Measurements from ENCODE around the gene TREML4. TPM values are rescaled to one million over a fixed set of nuclear protein-coding genes. Genes with fewer than 3 reads are reported as not detected.

TREML4 gene
- total and polyA plus RNA-seq, 2 of the 8 experiments (the other 6 are each of a cell fraction or from before 2014, with no cell fraction given): not detected

- TF ChIP-seq POLR2AphosphoS5 (IDR thresholded peaks at IDR 0.05; ENCODE audit: low read depth, low read length): no peak
- TF ChIP-seq ATF2 (IDR thresholded peaks at IDR 0.05; ENCODE audit: low read length): no peak
- TF ChIP-seq TCF12 (IDR thresholded peaks at IDR 0.05; ENCODE audit: low read depth, low read length): no peak
- no peak for TF ChIP-seq CREB1 (IDR thresholded peaks at IDR 0.05)
- no peak for TF ChIP-seq ATF3 (IDR thresholded peaks at IDR 0.05; ENCODE audit: insufficient read depth, low read depth, low read length)
- TF ChIP-seq BACH1 (IDR thresholded peaks at IDR 0.05; ENCODE audit: low read length): 0 out of 2 replicates have a peak, but pooled peaks have one; percentile 27
- TF ChIP-seq SUZ12 (IDR thresholded peaks at IDR 0.05; ENCODE audit: low read length): no peak
- no peak for TF ChIP-seq YY1 (IDR thresholded peaks at IDR 0.05; ENCODE audit: low read depth, low read length)
- TF ChIP-seq NANOG (IDR thresholded peaks at IDR 0.05; ENCODE audit: insufficient read depth, low read depth, low read length, poor library complexity, severe bottlenecking): no peak
- peak; percentile 39; the same call in 1 of the 2 replicates for TF ChIP-seq JUND (IDR thresholded peaks at IDR 0.05; ENCODE audit: low read length)
- no peak for TF ChIP-seq EGR1 (IDR thresholded peaks at IDR 0.05; ENCODE audit: borderline replicate concordance, low read depth, low read length)
- TF ChIP-seq CTCF (IDR thresholded peaks at IDR 0.05; ENCODE audit: control extremely low read depth in 1 of 3, insufficient read depth in 1 of 3, low read depth in 1 of 3, low read length in 3 of 3): peak; percentile 38 to 45 (median 44); a peak in 3 of 4 replicates
- no peak for TF ChIP-seq TBP (IDR thresholded peaks at IDR 0.05; ENCODE audit: low read depth, low read length)
- no peak for TF ChIP-seq GABPA (IDR thresholded peaks at IDR 0.05; ENCODE audit: borderline replicate concordance, insufficient read depth, low read length)
- TF ChIP-seq CEBPB (IDR thresholded peaks at IDR 0.05; ENCODE audit: low read depth, low read length): no peak
- no peak for TF ChIP-seq BCL11A (IDR thresholded peaks at IDR 0.05; ENCODE audit: low read depth in 2 of 2, low read length in 2 of 2)
Measured at GRCh38 chr6:41214559-41215238, 13.4 kb upstream of the TREML4 start (continued).
